H9 (cell line): Measurements from ENCODE around the gene LAMC2. TPM values are rescaled to one million over a fixed set of nuclear protein-coding genes. Genes with fewer than 3 reads are reported as not detected.
A peak's percentile ranks its signal among the peaks of the same experiment; 100 is the strongest.

Experiments
- DNase-seq: peaks from one replicate; pipeline ENCODE4 v3.0.0-alpha.2; 2017
- H2AFZ ChIP-seq: one replicate; pipeline ENCODE4 v1.6.1; 2013; ENCODE audit warnings: mild to moderate bottlenecking, low read length, control low read depth, moderate library complexity
- H2AK5ac ChIP-seq: 2 replicates; pipeline ENCODE4 v1.6.1; 2013; ENCODE audit warnings: low read length, control low read depth, mixed read lengths; ENCODE audit not compliant: insufficient read length
- H2BK120ac ChIP-seq: one replicate; pipeline ENCODE4 v1.6.1; 2013; ENCODE audit warnings: low read depth, mild to moderate bottlenecking, low read length, control low read depth, inconsistent platforms; ENCODE audit not compliant: poor library complexity, severe bottlenecking
- H2BK12ac ChIP-seq: 2 replicates; pipeline ENCODE4 v1.6.1; 2013; ENCODE audit warnings: low read length, control low read depth, mixed read lengths, low read depth; ENCODE audit not compliant: insufficient read length
- H2BK15ac ChIP-seq: 2 replicates; pipeline ENCODE4 v1.6.1; 2013; ENCODE audit warnings: low read depth, low read length, control low read depth
- H2BK20ac ChIP-seq: one replicate; pipeline ENCODE4 v1.6.1; 2013; ENCODE audit warnings: low read depth, mild to moderate bottlenecking, low read length, control low read depth, inconsistent platforms; ENCODE audit not compliant: poor library complexity, severe bottlenecking
- H2BK5ac ChIP-seq: 2 replicates; pipeline ENCODE4 v1.6.1; 2013; ENCODE audit warnings: low read length, control low read depth, mixed read lengths; ENCODE audit not compliant: insufficient read length
- H3K14ac ChIP-seq: 2 replicates; pipeline ENCODE4 v1.6.1; 2013; ENCODE audit warnings: low read length, control low read depth; ENCODE audit not compliant: insufficient read depth
- H3K18ac ChIP-seq: 2 replicates; pipeline ENCODE4 v1.6.1; 2013; ENCODE audit warnings: low read depth, mild to moderate bottlenecking, mixed read lengths, low read length, control low read depth; ENCODE audit not compliant: insufficient read length
- H3K23ac ChIP-seq: 2 replicates; pipeline ENCODE4 v1.6.1; 2013; ENCODE audit warnings: low read length, control low read depth, mixed read lengths, low read depth; ENCODE audit not compliant: insufficient read length
- H3K23me2 ChIP-seq: 2 replicates; pipeline ENCODE4 v1.6.1; 2013; ENCODE audit warnings: low read depth, mild to moderate bottlenecking, mixed read lengths, low read length, control low read depth; ENCODE audit not compliant: insufficient read length, poor library complexity, severe bottlenecking
- H3K27ac ChIP-seq: 2 replicates; pipeline ENCODE4 v1.5.1; 2013; ENCODE audit warnings: low read length, control low read depth, mixed read lengths, low read depth; ENCODE audit not compliant: insufficient read length
- H3K27me3 ChIP-seq: 2 replicates; pipeline ENCODE4 v1.6.1; 2013; ENCODE audit warnings: low read length, control low read depth, inconsistent platforms; ENCODE audit not compliant: insufficient read depth
- H3K4ac ChIP-seq: 2 replicates; pipeline ENCODE4 v1.6.1; 2013; ENCODE audit warnings: low read depth, mild to moderate bottlenecking, control low read depth, inconsistent platforms, low read length, moderate library complexity
- H3K4me1 ChIP-seq: 2 replicates; pipeline ENCODE4 v1.6.1; 2013; ENCODE audit warnings: low read length, control low read depth, inconsistent platforms; ENCODE audit not compliant: insufficient read depth
- H3K4me2 ChIP-seq: 2 replicates; pipeline ENCODE4 v1.6.1; 2013; ENCODE audit warnings: low read length, control low read depth, mixed read lengths; ENCODE audit not compliant: insufficient read length, insufficient read depth
- H3K56ac ChIP-seq: 2 replicates; pipeline ENCODE4 v1.6.1; 2013; ENCODE audit warnings: low read depth, mild to moderate bottlenecking, mixed read lengths, low read length, control low read depth; ENCODE audit not compliant: insufficient read length
- H3K79me1 ChIP-seq: 2 replicates; pipeline ENCODE4 v1.6.1; 2013; ENCODE audit warnings: low read depth, mild to moderate bottlenecking, moderate library complexity, low read length, control low read depth, inconsistent platforms; ENCODE audit not compliant: insufficient read depth, poor library complexity, severe bottlenecking
- H3K79me2 ChIP-seq: 2 replicates; pipeline ENCODE4 v1.6.1; 2013; ENCODE audit warnings: low read length, control low read depth, inconsistent platforms; ENCODE audit not compliant: insufficient read depth
- H3K9ac ChIP-seq: 2 replicates; pipeline ENCODE4 v1.6.1; 2013; ENCODE audit warnings: low read length, control low read depth, mixed read lengths; ENCODE audit not compliant: insufficient read length; ENCODE audit errors: extremely low read depth
- H3K9me3 ChIP-seq: one replicate; pipeline ENCODE4 v1.6.1; 2013; ENCODE audit warnings: low read depth, low read length, inconsistent platforms; ENCODE audit not compliant: control insufficient read depth
- H3T11ph ChIP-seq: one replicate; pipeline ENCODE4 v1.6.1; 2013; ENCODE audit warnings: mild to moderate bottlenecking, low read length, control low read depth, inconsistent platforms
- H4K20me1 ChIP-seq: one replicate; pipeline ENCODE4 v1.6.1; 2013; ENCODE audit not compliant: control insufficient read depth, insufficient read length, insufficient read depth
- H4K5ac ChIP-seq: 2 replicates; pipeline ENCODE4 v1.6.1; 2013; ENCODE audit warnings: low read depth, mild to moderate bottlenecking, mixed read lengths, low read length, control low read depth; ENCODE audit not compliant: insufficient read length
- H4K8ac ChIP-seq: replicated peaks from 2 replicates; pipeline ENCODE4 v1.6.1; 2013; ENCODE audit warnings: low read length, control low read depth, mixed read lengths, low read depth; ENCODE audit not compliant: insufficient read length
- H4K91ac ChIP-seq: 2 replicates; pipeline ENCODE4 v1.6.1; 2013; ENCODE audit warnings: low read depth, mild to moderate bottlenecking, moderate library complexity, mixed read lengths, low read length, control low read depth; ENCODE audit not compliant: insufficient read length
- H3K27ac Mint-ChIP-seq, 3 experiments: 2 replicates in 2 of 3; 3 replicates in 1 of 3; pipeline ENCODE4 v1.8.0; 2020 to 2021; ENCODE audit warnings: mixed read lengths in 3 of 3, mild to moderate bottlenecking in 1 of 3, moderate library complexity in 1 of 3
- H3K27me3 Mint-ChIP-seq: 2 replicates; pipeline ENCODE4 v1.8.0; 2021; ENCODE audit warnings: low read depth, mild to moderate bottlenecking, moderate library complexity, mixed read lengths
- H3K36me3 Mint-ChIP-seq, 3 experiments: 2 replicates in 2 of 3; 3 replicates in 1 of 3; pipeline ENCODE4 v1.8.0; 2020 to 2021; ENCODE audit warnings: low read depth in 3 of 3, mixed read lengths in 3 of 3; ENCODE audit not compliant: insufficient read depth in 1 of 3
- H3K4me1 Mint-ChIP-seq, 2 experiments: 2 replicates each; pipeline ENCODE4 v1.8.0; 2020; ENCODE audit warnings: mixed read lengths in 2 of 2
- H3K4me3 Mint-ChIP-seq, 2 experiments: 2 replicates in 1 of 2; 3 replicates in 1 of 2; pipeline ENCODE4 v1.8.0; 2020 to 2021; ENCODE audit warnings: mild to moderate bottlenecking in 2 of 2, mixed read lengths in 2 of 2, moderate library complexity in 1 of 2
- H3K9me3 Mint-ChIP-seq, 2 experiments: 2 replicates in 1 of 2; 3 replicates in 1 of 2; pipeline ENCODE4 v1.8.0; 2020; ENCODE audit warnings: mild to moderate bottlenecking in 2 of 2, mixed read lengths in 2 of 2, moderate library complexity in 1 of 2
- CTCF ChIP-seq: fragments of 200-600 bp; sonication (generic); conservative IDR thresholded peaks from 3 replicates; pipeline ENCODE4 v1.8.0; 2021; ENCODE audit warnings: antibody characterized with exemption, mild to moderate bottlenecking
- WGBS: extraction: QIAGEN DNeasy Blood & Tissue Kit; methylation state at CpG from one replicate; pipeline ENCODE4 v1.1.7; 2013; ENCODE audit warnings: missing lambda C conversion rate, low lambda C conversion rate, mixed read lengths; ENCODE audit not compliant: insufficient read length; ENCODE audit errors: extremely low coverage; 5-methylcytosine and 5-hydroxymethylcytosine counted together
- total RNA-seq: library from RNA; stranded (reverse); gene quantifications from 2 replicates; pipeline ENCODE4 v1.2.1, GENCODE V29; 2021

LAMC2 gene
- total RNA-seq, 1 experiment from 2014 or later = 7.4 TPM

GRCh38 chr1:183237046-183237445 lies 51.0 kb downstream of the LAMC2 start:
- H3T11ph ChIP-seq = no peak overlapping the region
- WGBS = no CpG with 5 or more reads among the region's 2 CpGs
- no peaks in the 10 kb centered on the region for H3K27me3 Mint-ChIP-seq
- H2BK120ac ChIP-seq = no peak overlapping the region
- no peak overlapping the region; the same call in 1 of the 2 replicates for H2BK15ac ChIP-seq
- no peak overlapping the region for H3K18ac ChIP-seq
- H3K4ac ChIP-seq = no peak overlapping the region
- H3K9me3 ChIP-seq = no peaks in the 10 kb centered on the region
- H3K23ac ChIP-seq = no peak overlapping the region
- H3K27me3 ChIP-seq = no peaks in the 10 kb centered on the region
- H4K91ac ChIP-seq = no peak overlapping the region
- H3K79me1 ChIP-seq = no peaks in the 10 kb centered on the region
- H4K20me1 ChIP-seq = no peaks in the 10 kb centered on the region
- no peak overlapping the region for H3K9ac ChIP-seq
- H3K23me2 ChIP-seq = peaks cover 7% of the 10 kb centered on the region
- H3K9me3 Mint-ChIP-seq = no peaks in the 10 kb centered on the region
- H3K36me3 Mint-ChIP-seq = peaks cover 0 to 2% (median 0%) of the 10 kb centered on the region in 3 experiments; a peak in 1 of 7 replicates
- H3K14ac ChIP-seq = no peak overlapping the region
- H3K56ac ChIP-seq = no peak overlapping the region
- H4K5ac ChIP-seq = no peak overlapping the region
- no peaks in the 10 kb centered on the region for H3K79me2 ChIP-seq
- H2BK20ac ChIP-seq = no peak overlapping the region
- H4K8ac ChIP-seq = no peak overlapping the region
- H2AFZ ChIP-seq = no peak overlapping the region
- DNase-seq = no peak
- no peak overlapping the region for H3K4me3 Mint-ChIP-seq
- peaks cover 10% of the 10 kb centered on the region; the same call in 1 of the 2 replicates for H3K4me1 ChIP-seq
- no peak overlapping the region for H3K4me2 ChIP-seq
- 0 out of 7 replicates have a peak overlapping the region, but pooled peaks of 1 of the 3 experiments have one; percentile 32 for H3K27ac Mint-ChIP-seq
- peaks cover 31 to 33% of the 10 kb centered on the region in 2 experiments for H3K4me1 Mint-ChIP-seq
- H2BK12ac ChIP-seq = no peak overlapping the region
- no peak for TF ChIP-seq CTCF
- H2AK5ac ChIP-seq = no peak overlapping the region
- H3K27ac ChIP-seq = no peak overlapping the region
- no peak overlapping the region for H2BK5ac ChIP-seq
